Fibroblast of lung (primary cell): Measurements from ENCODE around the gene STARD13. TPM values are rescaled to one million over a fixed set of nuclear protein-coding genes. Genes with fewer than 3 reads are reported as not detected.

Experiments
- DNase-seq, 2 donors: peaks; one replicate each; pipeline versions ENCODE4 v3.0.0 to v3.0.0-alpha.2; 2010; ENCODE audit warnings: low read depth in 2 of 2
- H2AFZ ChIP-seq: 2 replicates; pipeline ENCODE4 v1.5.1; 2012; ENCODE audit warnings: low read length, control low read depth, inconsistent platforms
- H3K27ac ChIP-seq: 2 replicates; pipeline ENCODE4 v1.5.1; 2011; ENCODE audit warnings: low read length, control low read depth; ENCODE audit not compliant: insufficient read depth
- H3K27me3 ChIP-seq: 2 replicates; pipeline ENCODE4 v1.5.1; 2011; ENCODE audit warnings: mild to moderate bottlenecking, low read length; ENCODE audit not compliant: control insufficient read depth, insufficient read depth
- H3K36me3 ChIP-seq: 2 replicates; pipeline ENCODE4 v1.5.1; 2011; ENCODE audit warnings: low read length; ENCODE audit not compliant: control insufficient read depth, insufficient read depth
- H3K4me1 ChIP-seq: 2 replicates; pipeline ENCODE4 v1.5.1; 2011; ENCODE audit warnings: low read length; ENCODE audit not compliant: control insufficient read depth, insufficient read depth; ENCODE audit errors: extremely low read depth
- H3K4me2 ChIP-seq: 2 replicates; pipeline ENCODE4 v1.5.1; 2011; ENCODE audit warnings: low read length, control low read depth; ENCODE audit not compliant: insufficient read depth; ENCODE audit errors: extremely low read depth
- H3K4me3 ChIP-seq, 4 experiments: fragments of 200-600 bp in 1 of 4; sonication (generic) in 1 of 4; replicated peaks in 1 of 4; 2 replicates each; pipeline ENCODE4 v1.5.1; 2011 to 2016; ENCODE audit warnings: low read length in 4 of 4, low read depth in 3 of 4, mild to moderate bottlenecking in 3 of 4, control low read depth in 2 of 4, inconsistent platforms in 1 of 4, mixed read lengths in 1 of 4; ENCODE audit not compliant: insufficient read depth in 1 of 4; ENCODE audit errors: control extremely low read depth in 1 of 4
- H3K79me2 ChIP-seq: 2 replicates; pipeline ENCODE4 v1.5.1; 2012; ENCODE audit warnings: mild to moderate bottlenecking, low read length, inconsistent platforms; ENCODE audit not compliant: control insufficient read depth, insufficient read depth
- H3K9ac ChIP-seq: 2 replicates; pipeline ENCODE4 v1.5.1; 2011; ENCODE audit warnings: mild to moderate bottlenecking, low read length, control low read depth; ENCODE audit not compliant: insufficient read depth
- H3K9me3 ChIP-seq: 2 replicates; pipeline ENCODE4 v1.5.1; 2012; ENCODE audit warnings: low read depth, low read length; ENCODE audit not compliant: control insufficient read depth, insufficient read depth
- H4K20me1 ChIP-seq: 2 replicates; pipeline ENCODE4 v1.5.1; 2011; ENCODE audit warnings: low read length; ENCODE audit not compliant: control insufficient read depth, insufficient read depth; ENCODE audit errors: extremely low read depth
- EZH2 ChIP-seq: IDR thresholded peaks from 2 replicates; pipeline ENCODE4 v1.5.1; 2012; ENCODE audit warnings: low read length, control low read depth, mild to moderate bottlenecking; ENCODE audit errors: missing control alignments
- polyA plus RNA-seq, 2 donors: library from polyadenylated mRNA; depleted of rRNA in 1 of 2; stranded (reverse) in 1 of 2; unstranded in 1 of 2; fragments of >200 nt; gene quantifications; 2 replicates each; pipeline ENCODE4 v1.2.1, GENCODE V29; 2011 to 2012; ENCODE audit warnings: missing spikeins in 1 of 2
- total RNA-seq: library from RNA; depleted of rRNA; stranded (reverse); fragments of >200 nt; gene quantifications from 2 replicates; pipeline ENCODE4 v1.2.1, GENCODE V29; 2014
- TF ChIP-seq, protein P1 (sequence below), 2 donors: IDR thresholded peaks in 1 of 2; conservative IDR thresholded peaks in 1 of 2; 1 replicate in 1 of 2; 2 replicates in 1 of 2; pipeline ENCODE4 v1.5.1; 2011 to 2012; ENCODE audit warnings: low read length in 2 of 2, control low read depth in 1 of 2, inconsistent platforms in 1 of 2, low read depth in 1 of 2, mild to moderate bottlenecking in 1 of 2

The STARD13 gene
- total and polyA plus RNA-seq, 2 donors (not counting 1 experiment from before 2014, with no cell fraction given), result 25.2 to 44.6 TPM

DNA sequence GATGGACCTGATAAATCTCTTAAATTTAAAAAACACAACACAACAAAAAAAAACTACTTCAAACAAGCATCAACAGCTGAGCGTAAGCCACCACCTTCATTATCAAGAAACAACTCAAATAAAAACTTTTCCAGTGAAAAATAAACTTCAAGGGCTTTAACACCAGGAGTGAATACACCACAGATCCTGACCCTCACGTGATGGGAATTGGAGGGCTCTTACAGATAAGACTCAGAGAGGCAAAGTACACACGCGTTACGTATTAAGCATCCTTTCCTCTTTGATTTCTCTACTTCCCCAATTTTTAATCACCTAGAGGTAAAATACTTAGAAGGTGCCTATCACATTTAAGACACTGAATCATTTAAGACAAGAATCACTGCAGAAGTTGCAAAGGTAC, 573 bp upstream of the STARD13 start:
- H2AFZ ChIP-seq, result no peak overlapping the region
- DNase-seq, result no peak
- TF ChIP-seq EZH2, result no peak
- TF ChIP-seq, protein P1, sequence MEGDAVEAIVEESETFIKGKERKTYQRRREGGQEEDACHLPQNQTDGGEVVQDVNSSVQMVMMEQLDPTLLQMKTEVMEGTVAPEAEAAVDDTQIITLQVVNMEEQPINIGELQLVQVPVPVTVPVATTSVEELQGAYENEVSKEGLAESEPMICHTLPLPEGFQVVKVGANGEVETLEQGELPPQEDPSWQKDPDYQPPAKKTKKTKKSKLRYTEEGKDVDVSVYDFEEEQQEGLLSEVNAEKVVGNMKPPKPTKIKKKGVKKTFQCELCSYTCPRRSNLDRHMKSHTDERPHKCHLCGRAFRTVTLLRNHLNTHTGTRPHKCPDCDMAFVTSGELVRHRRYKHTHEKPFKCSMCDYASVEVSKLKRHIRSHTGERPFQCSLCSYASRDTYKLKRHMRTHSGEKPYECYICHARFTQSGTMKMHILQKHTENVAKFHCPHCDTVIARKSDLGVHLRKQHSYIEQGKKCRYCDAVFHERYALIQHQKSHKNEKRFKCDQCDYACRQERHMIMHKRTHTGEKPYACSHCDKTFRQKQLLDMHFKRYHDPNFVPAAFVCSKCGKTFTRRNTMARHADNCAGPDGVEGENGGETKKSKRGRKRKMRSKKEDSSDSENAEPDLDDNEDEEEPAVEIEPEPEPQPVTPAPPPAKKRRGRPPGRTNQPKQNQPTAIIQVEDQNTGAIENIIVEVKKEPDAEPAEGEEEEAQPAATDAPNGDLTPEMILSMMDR (conservative IDR thresholded peaks at IDR 0.05 in 1 of 2, IDR thresholded peaks at IDR 0.05 in 1 of 2; ENCODE audit: low read depth in 1 of 2, low read length in 2 of 2), result no peak

DNA sequence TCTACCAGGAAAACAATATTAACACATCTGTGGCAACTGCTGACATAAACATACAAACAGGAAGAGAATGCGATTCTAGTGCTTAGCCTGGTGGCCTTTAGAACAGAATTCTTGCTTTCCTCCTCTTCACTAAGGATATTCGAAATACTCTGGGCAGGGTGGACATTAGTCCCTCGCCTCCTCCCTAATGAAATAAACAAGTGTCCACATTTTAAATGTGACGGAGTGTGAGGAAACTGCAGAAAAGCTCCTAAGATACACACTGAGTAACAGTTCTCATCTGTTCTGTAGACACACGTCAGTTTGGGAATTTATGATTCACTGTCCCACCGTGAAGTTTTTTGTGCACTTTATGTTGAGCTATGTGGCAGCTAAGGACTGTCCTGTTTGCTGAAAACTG, 639 bp downstream of the STARD13 start:
- Histone ChIP-seq H2AFZ (no peak overlapping the region), H3K9me3 (no peaks in the 10 kb centered on the region), H3K79me2 (peaks cover 60% of the 10 kb centered on the region), H3K9ac (peak overlapping the region; percentile 79), H3K27ac (peak overlapping the region; percentile 94), H3K36me3 (no peaks in the 10 kb centered on the region), H4K20me1 (no peaks in the 10 kb centered on the region), H3K27me3 (no peaks in the 10 kb centered on the region), H3K4me2 (peak overlapping the region; percentile 30), H3K4me1 (peaks cover 14% of the 10 kb centered on the region), H3K4me3 (peak overlapping the region; percentile 56 to 98 (median 80))
- peak in 1 of 2 donors; percentile 50 for DNase-seq
- TF ChIP-seq EZH2, result no peak
- TF ChIP-seq, protein P1 (conservative IDR thresholded peaks at IDR 0.05 in 1 of 2, IDR thresholded peaks at IDR 0.05 in 1 of 2; ENCODE audit: low read depth in 1 of 2, low read length in 2 of 2), result no peak

More for the DNA sequence above, 573 bp upstream of the STARD13 start:
- no peaks in the 10 kb centered on the region for H3K27me3 ChIP-seq
- H3K4me3 ChIP-seq, result peak overlapping the region; percentile 27 to 98 (median 56)
- H3K4me2 ChIP-seq, result peak overlapping the region; percentile 81
- H3K9me3 ChIP-seq, result no peaks in the 10 kb centered on the region
- H3K27ac ChIP-seq, result peak overlapping the region; percentile 85
- peaks cover 48% of the 10 kb centered on the region for H3K79me2 ChIP-seq
- H3K9ac ChIP-seq, result peak overlapping the region; percentile 46
- H3K36me3 ChIP-seq, result no peaks in the 10 kb centered on the region
- no peaks in the 10 kb centered on the region for H4K20me1 ChIP-seq
- peaks cover 6% of the 10 kb centered on the region for H3K4me1 ChIP-seq

DNA sequence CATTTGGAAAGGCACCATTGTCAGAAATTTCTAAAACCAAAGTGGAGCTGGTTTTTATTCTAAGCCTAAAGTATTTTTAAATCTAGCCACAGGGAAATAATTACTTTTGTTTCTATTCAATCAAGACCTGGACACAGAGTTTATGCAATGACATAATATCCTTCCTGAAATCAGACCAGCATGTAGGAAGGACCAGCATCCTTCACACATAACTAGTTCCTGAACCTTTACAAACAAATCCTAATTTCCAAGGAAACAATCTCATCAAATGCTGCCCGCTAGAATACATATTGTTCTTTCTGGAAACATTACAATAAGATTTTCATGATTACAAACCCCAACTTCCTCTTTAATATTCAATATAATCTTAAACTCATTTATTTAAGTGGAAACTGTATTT, 1.5 kb downstream of the STARD13 start:
- no peaks in the 10 kb centered on the region for H3K27me3 ChIP-seq
- H3K9me3 ChIP-seq, result no peaks in the 10 kb centered on the region
- TF ChIP-seq, protein P1 (conservative IDR thresholded peaks at IDR 0.05 in 1 of 2, IDR thresholded peaks at IDR 0.05 in 1 of 2; ENCODE audit: low read depth in 1 of 2, low read length in 2 of 2), result no peak
- no peak for TF ChIP-seq EZH2
- peak overlapping the region; percentile 11 for H3K9ac ChIP-seq
- H2AFZ ChIP-seq, result no peak overlapping the region
- no peaks in the 10 kb centered on the region for H4K20me1 ChIP-seq
- H3K79me2 ChIP-seq, result peaks cover 69% of the 10 kb centered on the region
- DNase-seq, result peak in 1 of 2 donors; percentile 62
- H3K4me2 ChIP-seq, result peak overlapping the region; percentile 59
- peak overlapping the region; percentile 56 to 98 (median 80) for H3K4me3 ChIP-seq
- H3K27ac ChIP-seq, result peak overlapping the region; percentile 94
- H3K4me1 ChIP-seq, result peaks cover 22% of the 10 kb centered on the region
- H3K36me3 ChIP-seq, result no peaks in the 10 kb centered on the region
